Stimulated activated CD8-positive, alpha-beta memory T cell treated with anti-CD3 and anti-CD28 coated beads, Interleukin-4, amount 100 ng/mL, for 4 hours (primary cell): ENCODE data around the gene RIT1.

ENCODE experiments used
- DNase-seq, 2 donors: peaks; one replicate each; pipeline ENCODE4 v3.0.0-alpha.2; 2020; ENCODE audit warnings: low read depth in 2 of 2, low spot score in 1 of 2

The RIT1 gene

GRCh38 chr1:155859234-155859829, 51.8 kb downstream of the RIT1 start, which contains the start of gene SYT11:
Gene SYT11 (plus strand): TSS chr1:155859567. CDS start chr1:155859762, 195 bp downstream.
- DNase-seq, result peak; percentile 87 to 89

- no peak for DNase-seq
Observed at GRCh38 chr1:155858800-155859233, 52.3 kb downstream of the RIT1 start.

- DNase-seq, result peak; percentile 68 to 77
Observed at GRCh38 chr1:155856975-155857930, 53.9 kb downstream of the RIT1 start, which contains the start of gene GON4L. Gene GON4L (minus strand): TSS chr1:155857214. CDS start chr1:155853780, 3,434 bp downstream.

- DNase-seq, result no peak
Observed at GRCh38 chr1:155856257-155856974, 54.7 kb downstream of the RIT1 start.

- DNase-seq, result no peak
Observed at GRCh38 chr1:155850345-155850744, 60.8 kb downstream of the RIT1 start.

GRCh38 chr1:155847823-155848529, 63.2 kb downstream of the RIT1 start:
- no peak for DNase-seq
